GM23338 (cell line): ENCODE measurements around the gene ATG9B. TPM values are rescaled to one million over a fixed set of nuclear protein-coding genes. Genes with fewer than 3 reads are reported as not detected.

Experiments
- ATAC-seq: fragments of 200-7000 bp; cut with Tn5 transposase; 3 replicates; pipeline ENCODE4 v1.9.1; 2020
- DNase-seq: peaks from one replicate; pipeline ENCODE4 v3.0.0-alpha.2; 2015; ENCODE audit warnings: low spot score
- H2AFZ ChIP-seq: fragments of 200-600 bp; sonication (generic); 2 replicates; pipeline ENCODE4 v1.8.0; 2016; ENCODE audit warnings: antibody characterized with exemption, mild to moderate bottlenecking, moderate library complexity
- H3F3A ChIP-seq: fragments of 200-600 bp; sonication (generic); replicated peaks from 2 replicates; pipeline ENCODE4 v1.8.0; 2017; ENCODE audit warnings: antibody characterized with exemption, mixed run types, low read depth
- H3K27ac ChIP-seq: fragments of 200-600 bp; sonication (generic); 2 replicates; pipeline ENCODE4 v1.6.1; 2016; ENCODE audit warnings: low read depth
- H3K27me3 ChIP-seq: fragments of 200-600 bp; sonication (generic); 2 replicates; pipeline ENCODE4 v1.8.0; 2016; ENCODE audit warnings: mild to moderate bottlenecking, mixed run types, moderate library complexity; ENCODE audit not compliant: insufficient read depth
- H3K36me3 ChIP-seq: fragments of 200-600 bp; sonication (generic); 2 replicates; pipeline ENCODE4 v1.8.0; 2016; ENCODE audit warnings: mild to moderate bottlenecking; ENCODE audit not compliant: insufficient read depth
- H3K4me1 ChIP-seq: fragments of 200-600 bp; sonication (generic); 2 replicates; pipeline ENCODE4 v1.8.0; 2016; ENCODE audit warnings: mild to moderate bottlenecking, moderate library complexity; ENCODE audit not compliant: insufficient read depth
- H3K4me2 ChIP-seq: fragments of 200-600 bp; sonication (generic); 2 replicates; pipeline ENCODE4 v1.7.1; 2017; ENCODE audit warnings: mixed run types
- H3K4me3 ChIP-seq: fragments of 200-600 bp; sonication (generic); 2 replicates; pipeline ENCODE4 v1.6.1; 2016; ENCODE audit warnings: mixed run types
- H3K79me2 ChIP-seq: fragments of 200-600 bp; sonication (generic); replicated peaks from 2 replicates; pipeline ENCODE4 v1.8.0; 2017; ENCODE audit warnings: mild to moderate bottlenecking; ENCODE audit not compliant: insufficient read depth
- H3K9me2 ChIP-seq: fragments of 200-600 bp; sonication (generic); 2 replicates; pipeline ENCODE4 v1.8.0; 2017; ENCODE audit not compliant: insufficient read depth
- H4K20me1 ChIP-seq: fragments of 200-600 bp; sonication (generic); replicated peaks from 2 replicates; pipeline ENCODE4 v1.8.0; 2017; ENCODE audit warnings: mild to moderate bottlenecking; ENCODE audit not compliant: insufficient read depth
- H3K27ac Mint-ChIP-seq: 2 replicates; pipeline ENCODE4 v1.8.0; 2020; ENCODE audit warnings: inconsistent platforms, mild to moderate bottlenecking, moderate library complexity, mixed read lengths
- H3K27me3 Mint-ChIP-seq: 3 replicates; pipeline ENCODE4 v1.8.0; 2022; ENCODE audit warnings: low read depth, mild to moderate bottlenecking, moderate library complexity, mixed read lengths, inconsistent platforms; ENCODE audit not compliant: insufficient read depth, poor library complexity
- H3K36me3 Mint-ChIP-seq: 3 replicates; pipeline ENCODE4 v1.8.0; 2021; ENCODE audit warnings: low read depth, mild to moderate bottlenecking, inconsistent platforms, moderate library complexity, mixed read lengths
- H3K4me1 Mint-ChIP-seq: 3 replicates; pipeline ENCODE4 v1.8.0; 2020; ENCODE audit warnings: mild to moderate bottlenecking, inconsistent platforms, mixed read lengths
- H3K4me3 Mint-ChIP-seq: 3 replicates; pipeline ENCODE4 v1.8.0; 2021; ENCODE audit warnings: moderate library complexity, mild to moderate bottlenecking, inconsistent platforms, mixed read lengths
- H3K9me3 Mint-ChIP-seq: 3 replicates; pipeline ENCODE4 v1.8.0; 2020; ENCODE audit warnings: moderate library complexity, mild to moderate bottlenecking, inconsistent platforms, mixed read lengths
- ETS1 ChIP-seq: IDR thresholded peaks from 2 replicates; pipeline ENCODE4 v1.6.1; 2016; ENCODE audit warnings: antibody characterized with exemption
- JUNB ChIP-seq: IDR thresholded peaks from one replicate; pipeline ENCODE4 v1.6.1; 2016; ENCODE audit warnings: antibody characterized with exemption; ENCODE audit not compliant: unreplicated experiment
- REST ChIP-seq: IDR thresholded peaks from one replicate; pipeline ENCODE4 v1.6.1; 2018; ENCODE audit warnings: antibody characterized with exemption; ENCODE audit not compliant: unreplicated experiment
- polyA plus RNA-seq: library from polyadenylated mRNA; unstranded; fragments of >200 nt; fragmentation: Nextera tagmentation; extraction: Ambion mirVana; gene quantifications from 2 replicates; pipeline ENCODE4 v1.2.1, GENCODE V29; 2016
- total RNA-seq: library from RNA; depleted of rRNA; stranded (reverse); fragments of >200 nt; shearing (Covaris generic); gene quantifications from 2 replicates; pipeline ENCODE4 v1.2.3, GENCODE V29; 2014
- TF ChIP-seq, protein P1 (sequence below), 2 experiments: fragments of 200-600 bp in 1 of 2; sonication (generic) in 1 of 2; conservative IDR thresholded peaks; 2 replicates each; pipeline versions ENCODE4 v1.5.1 to v1.6.1; 2016 to 2017; ENCODE audit warnings: antibody characterized with exemption in 2 of 2, low read depth in 2 of 2, mild to moderate bottlenecking in 2 of 2, moderate library complexity in 1 of 2

Gene ATG9B
- total and polyA plus RNA-seq, 2 experiments from 2014 or later, result 1.2 to 3.4 TPM

- Mint-ChIP-seq H3K27me3 (peaks cover 15% of the 10 kb centered on the region), H3K4me3 (no peak overlapping the region), H3K27ac (no peak overlapping the region), H3K4me1 (peaks cover 35% of the 10 kb centered on the region), H3K36me3 (no peaks in the 10 kb centered on the region), H3K9me3 (no peaks in the 10 kb centered on the region)
- Histone ChIP-seq H3K9me2 (no peaks in the 10 kb centered on the region), H2AFZ (no peak overlapping the region), H4K20me1 (no peaks in the 10 kb centered on the region), H3F3A (no peaks in the 10 kb centered on the region), H3K4me3 (no peak overlapping the region), H3K4me2 (no peak overlapping the region), H3K36me3 (no peaks in the 10 kb centered on the region), H3K4me1 (peaks cover 17% of the 10 kb centered on the region; the same call in 1 of the 2 replicates), H3K27ac (no peak overlapping the region), H3K27me3 (no peaks in the 10 kb centered on the region), H3K79me2 (no peaks in the 10 kb centered on the region)
- peak; percentile 63 for DNase-seq
- TF ChIP-seq, protein P1, sequence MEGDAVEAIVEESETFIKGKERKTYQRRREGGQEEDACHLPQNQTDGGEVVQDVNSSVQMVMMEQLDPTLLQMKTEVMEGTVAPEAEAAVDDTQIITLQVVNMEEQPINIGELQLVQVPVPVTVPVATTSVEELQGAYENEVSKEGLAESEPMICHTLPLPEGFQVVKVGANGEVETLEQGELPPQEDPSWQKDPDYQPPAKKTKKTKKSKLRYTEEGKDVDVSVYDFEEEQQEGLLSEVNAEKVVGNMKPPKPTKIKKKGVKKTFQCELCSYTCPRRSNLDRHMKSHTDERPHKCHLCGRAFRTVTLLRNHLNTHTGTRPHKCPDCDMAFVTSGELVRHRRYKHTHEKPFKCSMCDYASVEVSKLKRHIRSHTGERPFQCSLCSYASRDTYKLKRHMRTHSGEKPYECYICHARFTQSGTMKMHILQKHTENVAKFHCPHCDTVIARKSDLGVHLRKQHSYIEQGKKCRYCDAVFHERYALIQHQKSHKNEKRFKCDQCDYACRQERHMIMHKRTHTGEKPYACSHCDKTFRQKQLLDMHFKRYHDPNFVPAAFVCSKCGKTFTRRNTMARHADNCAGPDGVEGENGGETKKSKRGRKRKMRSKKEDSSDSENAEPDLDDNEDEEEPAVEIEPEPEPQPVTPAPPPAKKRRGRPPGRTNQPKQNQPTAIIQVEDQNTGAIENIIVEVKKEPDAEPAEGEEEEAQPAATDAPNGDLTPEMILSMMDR (conservative IDR thresholded peaks at IDR 0.05; ENCODE audit: low read depth in 2 of 2), result peak; percentile 50 to 75
- TF ChIP-seq ETS1, result no peak
- ATAC-seq, result peak; percentile 33
Measured at GRCh38 chr7:150966002-150966401, 58.3 kb downstream of the ATG9B start.

GRCh38 chr7:150965273-150965830 is 58.9 kb downstream of the ATG9B start:
- Histone ChIP-seq H3K4me2 (no peak overlapping the region), H3K27ac (no peak overlapping the region), H3K36me3 (no peaks in the 10 kb centered on the region), H4K20me1 (no peaks in the 10 kb centered on the region), H3K4me3 (no peak overlapping the region), H3K27me3 (no peaks in the 10 kb centered on the region), H3K9me2 (no peaks in the 10 kb centered on the region), H3K79me2 (no peaks in the 10 kb centered on the region), H2AFZ (no peak overlapping the region), H3F3A (no peaks in the 10 kb centered on the region), H3K4me1 (peaks cover 17% of the 10 kb centered on the region; the same call in 1 of the 2 replicates)
- ATAC-seq, result no peak
- Mint-ChIP-seq H3K4me1 (peaks cover 29% of the 10 kb centered on the region), H3K36me3 (no peaks in the 10 kb centered on the region), H3K4me3 (no peak overlapping the region), H3K27me3 (peaks cover 9% of the 10 kb centered on the region), H3K9me3 (no peaks in the 10 kb centered on the region), H3K27ac (no peak overlapping the region)
- no peak for DNase-seq
- TF ChIP-seq ETS1, result no peak
- no peak for TF ChIP-seq REST
- TF ChIP-seq JUNB, result no peak
- TF ChIP-seq, protein P1 (conservative IDR thresholded peaks at IDR 0.05; ENCODE audit: low read depth in 2 of 2), result no peak
